B cell (primary cell): ENCODE results near the gene CCDC87. TPM values are rescaled to one million over a fixed set of nuclear protein-coding genes. Genes with fewer than 3 reads are reported as not detected.

Experiments
- ATAC-seq: fragments of 200-7000 bp; cut with Tn5 transposase; one replicate; pipeline ENCODE4 v1.10.0; 2021; ENCODE audit warnings: low read depth, mild to moderate bottlenecking, moderate number of reproducible peaks, moderate library complexity
- CTCF ChIA-PET: fragments of 350-600 bp; sonication (Branson Sonifier 250); formaldehyde crosslinking; loops from one replicate; lab custom pipeline; 2021; ENCODE audit warnings: antibody characterized with exemption, inconsistent platforms; lab: Charles Lee
- POLR2A ChIA-PET: fragments of 350-600 bp; sonication (Branson Sonifier 250); formaldehyde crosslinking; loops from one replicate; lab custom pipeline; 2021; ENCODE audit warnings: antibody characterized with exemption; lab: Charles Lee
- DNase-seq: peaks from one replicate; pipeline ENCODE4 v3.0.0; 2013
- H2AFZ ChIP-seq: 2 replicates; pipeline ENCODE4 v1.6.1; 2012; ENCODE audit warnings: mild to moderate bottlenecking, low read depth, low read length; ENCODE audit not compliant: insufficient read depth, poor library complexity, severe bottlenecking
- H3K27ac ChIP-seq, 2 donors: 1 replicate in 1 of 2; 2 replicates in 1 of 2; pipeline ENCODE4 v1.5.1; 2012 to 2013; ENCODE audit warnings: low read length in 2 of 2, mild to moderate bottlenecking in 2 of 2, moderate library complexity in 1 of 2
- H3K27me3 ChIP-seq, 4 experiments: fragments of 200-600 bp in 1 of 4; sonication (generic) in 1 of 4; replicated peaks in 1 of 4; 1 replicate in 2 of 4; 2 replicates in 2 of 4; pipeline versions ENCODE4 v1.6.1 to v1.7.0; 2013 to 2016; ENCODE audit warnings: low read length in 3 of 4, mild to moderate bottlenecking in 2 of 4, mixed read lengths in 1 of 4, moderate library complexity in 1 of 4; ENCODE audit not compliant: insufficient read depth in 4 of 4, control insufficient read depth in 3 of 4; ENCODE audit errors: control extremely low read depth in 1 of 4
- H3K36me3 ChIP-seq, 2 experiments: replicated peaks in 1 of 2; 1 replicate in 1 of 2; 2 replicates in 1 of 2; pipeline versions ENCODE4 v1.6.1 to v1.7.1; 2013; ENCODE audit warnings: low read length in 1 of 2; ENCODE audit not compliant: insufficient read depth in 2 of 2, control insufficient read depth in 1 of 2; ENCODE audit errors: control extremely low read depth in 1 of 2, extremely low read depth in 1 of 2
- H3K4me1 ChIP-seq, 2 donors: fragments of 200-600 bp in 1 of 2; sonication (generic) in 1 of 2; 1 replicate in 1 of 2; 2 replicates in 1 of 2; pipeline versions ENCODE4 v1.5.1 to v1.6.1; 2013 to 2017; ENCODE audit warnings: low read length in 2 of 2; ENCODE audit not compliant: control insufficient read depth in 2 of 2, insufficient read depth in 2 of 2
- H3K4me2 ChIP-seq: replicated peaks from 2 replicates; pipeline ENCODE3; 2012; ENCODE audit warnings: mild to moderate bottlenecking, low read depth, low read length; ENCODE audit not compliant: poor library complexity, severe bottlenecking
- H3K4me3 ChIP-seq, 5 experiments: fragments of 200-600 bp in 1 of 5; sonication (generic) in 1 of 5; 1 replicate in 3 of 5; 2 replicates in 2 of 5; pipeline versions ENCODE4 v1.5.1 to v1.7.0; 2011 to 2016; ENCODE audit warnings: low read length in 4 of 5, mild to moderate bottlenecking in 4 of 5, low read depth in 2 of 5, control low read depth in 1 of 5, moderate library complexity in 1 of 5; ENCODE audit not compliant: insufficient read depth in 1 of 5; ENCODE audit errors: control extremely low read depth in 1 of 5, extremely low read depth in 1 of 5
- H3K79me2 ChIP-seq: fragments of 200-600 bp; sonication (generic); one replicate; pipeline ENCODE4 v1.6.0; 2016; ENCODE audit warnings: low read length; ENCODE audit not compliant: control insufficient read depth, insufficient read depth
- H3K9ac ChIP-seq: fragments of 200-600 bp; sonication (generic); 2 replicates; pipeline ENCODE4 v1.6.1; 2017; ENCODE audit warnings: mild to moderate bottlenecking, low read length, moderate library complexity
- H3K9me3 ChIP-seq, 3 donors: one replicate each; pipeline versions ENCODE4 v1.6.1 to v1.7.1; 2013; ENCODE audit warnings: low read length in 2 of 3; ENCODE audit not compliant: control insufficient read depth in 2 of 3, insufficient read depth in 1 of 3; ENCODE audit errors: control extremely low read depth in 1 of 3
- H4K20me1 ChIP-seq: 2 replicates; pipeline ENCODE4 v1.6.0; 2012; ENCODE audit warnings: mild to moderate bottlenecking, low read length; ENCODE audit not compliant: insufficient read depth, control insufficient read depth, poor library complexity, severe bottlenecking
- H3K27ac Mint-ChIP-seq: one replicate; pipeline ENCODE4 v1.8.0; 2021; ENCODE audit warnings: mixed read lengths
- H3K27me3 Mint-ChIP-seq: one replicate; pipeline ENCODE4 v1.8.0; 2021; ENCODE audit warnings: mixed read lengths
- H3K4me1 Mint-ChIP-seq: one replicate; pipeline ENCODE4 v1.8.0; 2021; ENCODE audit warnings: mixed read lengths
- H3K4me3 Mint-ChIP-seq: one replicate; pipeline ENCODE4 v1.8.0; 2021; ENCODE audit warnings: mixed read lengths
- H3K9me3 Mint-ChIP-seq: one replicate; pipeline ENCODE4 v1.8.0; 2022; ENCODE audit warnings: mixed read lengths; ENCODE audit not compliant: insufficient read depth
- CTCF ChIP-seq: fragments of 200-600 bp; IDR thresholded peaks from one replicate; pipeline ENCODE4 v1.8.0; 2022; ENCODE audit warnings: antibody characterized with exemption, mild to moderate bottlenecking
- EZH2 ChIP-seq: IDR thresholded peaks from 2 replicates; pipeline ENCODE4 v1.6.1; 2012; ENCODE audit warnings: borderline replicate concordance, low read depth, mild to moderate bottlenecking, moderate library complexity, low read length; ENCODE audit not compliant: insufficient read depth, poor library complexity, severe bottlenecking
- WGBS: methylation state at CpG from one replicate; pipeline ENCODE4 v1.1.5; 2013; ENCODE audit warnings: missing lambda C conversion rate; ENCODE audit not compliant: insufficient coverage; 5-methylcytosine and 5-hydroxymethylcytosine counted together
- intact Hi-C: fragments of 100-400 bp; cut with micrococcal nuclease; formaldehyde crosslinking; loops from one replicate; pipeline ENCODE4 v1.10.0; 2022
- polyA plus RNA-seq: library from polyadenylated mRNA; depleted of rRNA; stranded (reverse); fragments of >200 nt; gene quantifications from 2 replicates; pipeline ENCODE4 v1.2.3, GENCODE V29; 2012
- total RNA-seq, 2 donors: library from RNA; stranded (reverse); fragments of 120-200 nt in 1 of 2; gene quantifications; 1 replicate in 1 of 2; 2 replicates in 1 of 2; pipeline versions ENCODE4 v1.2.3 to v1.2.4, GENCODE V29; 2013 to 2022

CCDC87 gene
- total and polyA plus RNA-seq, 2 donors (not counting 1 experiment from before 2014, with no cell fraction given) = 0.39 TPM; not detected in 1

DNA sequence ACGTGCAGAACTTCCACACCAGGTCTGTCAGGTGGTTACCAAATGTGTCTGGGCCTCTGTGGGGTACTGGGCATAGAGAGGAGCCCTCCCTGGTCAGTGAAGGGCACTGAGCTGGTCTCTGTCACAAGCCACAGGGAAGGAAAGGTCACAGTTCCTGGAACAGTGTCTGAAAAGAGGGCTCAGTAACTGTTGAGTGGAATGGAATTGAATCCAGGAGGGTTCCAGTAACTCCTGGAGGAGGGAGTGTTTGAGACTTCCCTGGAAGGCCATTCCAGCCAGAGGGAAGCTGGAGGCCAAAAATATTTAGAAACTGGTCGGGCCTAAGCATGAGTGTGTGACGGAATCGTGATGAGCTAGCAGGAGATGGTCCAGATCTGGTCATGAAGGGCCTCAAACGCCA is 38.3 kb downstream of the CCDC87 start:
- Mint-ChIP-seq H3K27me3 (peaks cover 16% of the 10 kb centered on the region), H3K4me1 (peaks cover 2% of the 10 kb centered on the region), H3K4me3 (no peak overlapping the region), H3K9me3 (no peaks in the 10 kb centered on the region), H3K27ac (no peak overlapping the region)
- H3K4me2 ChIP-seq = no peak overlapping the region
- TF ChIP-seq CTCF = no peak
- TF ChIP-seq EZH2 = no peak
- no peak overlapping the region for H2AFZ ChIP-seq
- no peaks in the 10 kb centered on the region for H3K79me2 ChIP-seq
- H4K20me1 ChIP-seq = no peaks in the 10 kb centered on the region
- H3K27ac ChIP-seq = no peak overlapping the region
- no peaks in the 10 kb centered on the region for H3K36me3 ChIP-seq
- peaks cover 5 to 6% of the 10 kb centered on the region in 2 donors for H3K4me1 ChIP-seq
- WGBS = 88% methylated on average over 5 of the region's 5 CpGs
- H3K27me3 ChIP-seq = peaks cover 0 to 18% (median 0%) of the 10 kb centered on the region in 4 experiments
- intact Hi-C loops = no loop called here
- H3K9ac ChIP-seq = no peak overlapping the region
- no peak for ATAC-seq
- ChIA-PET POLR2A (no interaction called here), CTCF (no interaction called here)
- DNase-seq = no peak
- H3K4me3 ChIP-seq = no peak overlapping the region
- H3K9me3 ChIP-seq = peaks cover 0 to 4% (median 0%) of the 10 kb centered on the region in 3 donors

DNA sequence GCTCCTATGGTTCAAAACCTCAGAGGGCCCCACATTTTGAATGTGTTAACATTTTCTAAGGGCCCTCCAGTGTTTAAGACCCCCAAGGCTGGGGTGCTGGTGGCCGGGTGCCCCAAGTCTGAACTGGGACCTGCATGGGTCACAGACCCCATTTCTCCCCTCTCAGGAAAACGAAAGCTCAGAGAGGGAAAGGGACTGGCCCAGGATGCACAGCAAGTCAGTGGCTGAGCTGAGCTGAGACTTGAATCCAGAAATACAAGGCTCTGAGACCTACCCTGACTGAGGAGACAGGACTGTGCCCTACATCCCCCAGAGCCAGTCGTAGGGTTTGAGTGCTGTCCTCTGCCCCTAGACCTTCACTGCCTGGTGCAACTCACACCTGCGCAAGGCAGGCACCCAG is 42.0 kb downstream of the CCDC87 start:
- H3K27me3 ChIP-seq = peaks cover 0 to 3% (median 0%) of the 10 kb centered on the region in 4 experiments
- peaks cover under 1% of the 10 kb centered on the region for H3K79me2 ChIP-seq
- 83% methylated on average over 4 of the region's 4 CpGs for WGBS
- Mint-ChIP-seq H3K27me3 (peaks cover 4% of the 10 kb centered on the region), H3K9me3 (no peaks in the 10 kb centered on the region), H3K4me1 (peaks cover 7% of the 10 kb centered on the region), H3K27ac (no peak overlapping the region), H3K4me3 (no peak overlapping the region)
- H3K9me3 ChIP-seq = no peaks in the 10 kb centered on the region
- ATAC-seq (no peak), DNase-seq (no peak)
- no peak overlapping the region for H3K27ac ChIP-seq
- no peak overlapping the region for H3K4me3 ChIP-seq
- peaks cover 5 to 10% of the 10 kb centered on the region in 2 donors for H3K4me1 ChIP-seq
- TF ChIP-seq EZH2 (no peak), CTCF (no peak)
- ChIA-PET POLR2A (no interaction called here), CTCF (no interaction called here)
- intact Hi-C loops = no loop called here
- H2AFZ ChIP-seq = no peak overlapping the region
- H4K20me1 ChIP-seq = no peaks in the 10 kb centered on the region
- H3K4me2 ChIP-seq = no peak overlapping the region
- H3K9ac ChIP-seq = no peak overlapping the region
- no peaks in the 10 kb centered on the region for H3K36me3 ChIP-seq
